OCI-LY7 (cell line): ENCODE measurements around the gene E2F4.

Source experiments
- CTCF ChIP-seq: fragments of 200-600 bp; sonication (generic); conservative IDR thresholded peaks from 2 replicates; pipeline ENCODE4 v1.5.1; 2014; ENCODE audit warnings: mild to moderate bottlenecking, antibody characterized with exemption, low read length, moderate library complexity, mixed read lengths
- EZH2phosphoT487 ChIP-seq: fragments of 200-600 bp; sonication (generic); IDR thresholded peaks from 2 replicates; pipeline ENCODE4 v1.6.1; 2018; ENCODE audit warnings: low read depth, borderline replicate concordance, mild to moderate bottlenecking, mixed run types, antibody characterized with exemption, low read length, moderate library complexity, mixed read lengths

DNA sequence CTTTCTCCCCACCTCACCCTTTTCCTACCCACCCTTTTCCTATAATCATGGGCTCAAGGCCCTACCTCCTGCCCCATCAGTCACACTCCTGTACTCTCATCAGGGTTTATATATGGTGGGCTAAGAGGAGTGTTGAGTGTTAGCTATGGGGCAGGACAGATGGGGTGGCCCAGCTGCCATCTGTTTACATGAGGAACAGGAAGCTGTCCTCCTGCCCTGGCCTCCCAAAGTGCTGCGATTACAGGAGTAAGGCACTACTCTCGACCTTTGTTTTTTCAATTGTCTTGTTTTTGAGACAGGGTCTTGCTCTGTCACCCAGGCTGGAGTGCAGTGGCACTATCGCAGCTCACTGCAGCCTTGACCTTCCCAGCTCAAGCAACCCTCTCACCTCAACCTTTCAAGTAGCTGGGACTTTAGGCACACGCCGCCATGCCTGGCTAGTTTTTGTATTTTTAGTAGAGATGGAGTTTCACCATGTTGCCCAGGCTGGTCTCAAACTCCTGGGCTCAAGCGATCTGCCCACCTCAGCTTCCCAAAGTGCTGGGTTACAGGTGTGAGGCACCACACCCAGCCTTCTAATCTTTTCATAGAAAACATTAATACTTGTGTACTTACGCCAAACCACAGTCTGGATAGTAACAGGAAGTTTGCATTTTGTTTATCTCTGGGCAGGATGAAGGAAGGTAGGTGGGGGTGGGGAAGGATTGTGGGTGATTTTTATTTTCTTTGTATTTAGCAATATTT lies 33.9 kb upstream of the E2F4 start:
- TF ChIP-seq CTCF (no peak), EZH2phosphoT487 (no peak)
